Measurements from ENCODE around the gene VN1R5.

DNA sequence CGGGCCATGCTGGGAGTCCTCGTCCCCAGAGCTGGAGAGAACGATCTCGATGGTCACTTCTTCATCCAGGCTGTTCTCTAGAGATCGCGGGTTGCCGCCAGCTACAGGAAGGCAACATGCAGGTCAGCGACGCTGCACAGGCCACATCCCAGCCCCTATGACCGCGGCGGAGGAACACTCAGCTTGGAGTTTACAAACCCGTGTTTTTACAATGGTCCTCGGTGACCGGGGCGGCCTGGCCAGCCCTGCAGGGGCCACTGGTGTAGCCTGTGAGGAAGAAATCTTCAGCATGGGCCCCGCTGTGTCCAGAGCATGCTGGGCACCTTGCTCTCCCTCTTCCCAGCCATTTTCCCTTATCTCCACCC lies 45.3 kb downstream of the VN1R5 start:
- no peak for TF ChIP-seq CBX8 (IDR thresholded peaks at IDR 0.05; ENCODE audit: borderline replicate concordance, extremely low read depth, low read depth, low read length, poor library complexity, severe bottlenecking)
- TF ChIP-seq ZZZ3 (IDR thresholded peaks at IDR 0.05): no peak
- no peak for TF ChIP-seq POLR2A (conservative IDR thresholded peaks at IDR 0.05)
- TF ChIP-seq GABPA (tag; conservative IDR thresholded peaks at IDR 0.05; ENCODE audit: low read depth): no peak
- TF ChIP-seq, protein P1, sequence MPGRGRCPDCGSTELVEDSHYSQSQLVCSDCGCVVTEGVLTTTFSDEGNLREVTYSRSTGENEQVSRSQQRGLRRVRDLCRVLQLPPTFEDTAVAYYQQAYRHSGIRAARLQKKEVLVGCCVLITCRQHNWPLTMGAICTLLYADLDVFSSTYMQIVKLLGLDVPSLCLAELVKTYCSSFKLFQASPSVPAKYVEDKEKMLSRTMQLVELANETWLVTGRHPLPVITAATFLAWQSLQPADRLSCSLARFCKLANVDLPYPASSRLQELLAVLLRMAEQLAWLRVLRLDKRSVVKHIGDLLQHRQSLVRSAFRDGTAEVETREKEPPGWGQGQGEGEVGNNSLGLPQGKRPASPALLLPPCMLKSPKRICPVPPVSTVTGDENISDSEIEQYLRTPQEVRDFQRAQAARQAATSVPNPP (IDR thresholded peaks at IDR 0.05; ENCODE audit: borderline replicate concordance, insufficient read depth, insufficient read length): no peak
- TF ChIP-seq FOXM1 (IDR thresholded peaks at IDR 0.05; ENCODE audit: low read depth): no peak
- no peak for TF ChIP-seq FOXM1 (CRISPR knock-in tag; IDR thresholded peaks at IDR 0.05; ENCODE audit: low read depth)
- no peak for TF ChIP-seq ZNF121 (CRISPR knock-in tag; conservative IDR thresholded peaks at IDR 0.05)
- TF ChIP-seq, protein P2, sequence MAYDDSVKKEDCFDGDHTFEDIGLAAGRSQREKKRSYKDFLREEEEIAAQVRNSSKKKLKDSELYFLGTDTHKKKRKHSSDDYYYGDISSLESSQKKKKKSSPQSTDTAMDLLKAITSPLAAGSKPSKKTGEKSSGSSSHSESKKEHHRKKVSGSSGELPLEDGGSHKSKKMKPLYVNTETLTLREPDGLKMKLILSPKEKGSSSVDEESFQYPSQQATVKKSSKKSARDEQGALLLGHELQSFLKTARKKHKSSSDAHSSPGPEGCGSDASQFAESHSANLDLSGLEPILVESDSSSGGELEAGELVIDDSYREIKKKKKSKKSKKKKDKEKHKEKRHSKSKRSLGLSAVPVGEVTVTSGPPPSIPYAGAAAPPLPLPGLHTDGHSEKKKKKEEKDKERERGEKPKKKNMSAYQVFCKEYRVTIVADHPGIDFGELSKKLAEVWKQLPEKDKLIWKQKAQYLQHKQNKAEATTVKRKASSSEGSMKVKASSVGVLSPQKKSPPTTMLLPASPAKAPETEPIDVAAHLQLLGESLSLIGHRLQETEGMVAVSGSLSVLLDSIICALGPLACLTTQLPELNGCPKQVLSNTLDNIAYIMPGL (CRISPR knock-in tag; IDR thresholded peaks at IDR 0.05): no peak
- no peak for TF ChIP-seq ZNF24 (IDR thresholded peaks at IDR 0.05)
- no peak for TF ChIP-seq MAFG (tag; conservative IDR thresholded peaks at IDR 0.05)
- TF ChIP-seq POLR3A (IDR thresholded peaks at IDR 0.05; ENCODE audit: borderline replicate concordance, extremely low read depth, insufficient read depth, insufficient read length): no peak
- TF ChIP-seq, protein P3, sequence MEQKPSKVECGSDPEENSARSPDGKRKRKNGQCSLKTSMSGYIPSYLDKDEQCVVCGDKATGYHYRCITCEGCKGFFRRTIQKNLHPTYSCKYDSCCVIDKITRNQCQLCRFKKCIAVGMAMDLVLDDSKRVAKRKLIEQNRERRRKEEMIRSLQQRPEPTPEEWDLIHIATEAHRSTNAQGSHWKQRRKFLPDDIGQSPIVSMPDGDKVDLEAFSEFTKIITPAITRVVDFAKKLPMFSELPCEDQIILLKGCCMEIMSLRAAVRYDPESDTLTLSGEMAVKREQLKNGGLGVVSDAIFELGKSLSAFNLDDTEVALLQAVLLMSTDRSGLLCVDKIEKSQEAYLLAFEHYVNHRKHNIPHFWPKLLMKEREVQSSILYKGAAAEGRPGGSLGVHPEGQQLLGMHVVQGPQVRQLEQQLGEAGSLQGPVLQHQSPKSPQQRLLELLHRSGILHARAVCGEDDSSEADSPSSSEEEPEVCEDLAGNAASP (IDR thresholded peaks at IDR 0.05): no peak
- TF ChIP-seq MED1 (CRISPR knock-in tag; IDR thresholded peaks at IDR 0.05; ENCODE audit: borderline replicate concordance): no peak

Measured in K562 (cell line).